GM18907 (cell line): ENCODE measurements around the gene GPR142.

Source experiments
- ATAC-seq: cut with Tn5 transposase; IDR thresholded peaks from one replicate; pipeline ENCODE4 v1.9.1; 2021; ENCODE audit warnings: mild to moderate bottlenecking, moderate library complexity; ENCODE audit not compliant: unreplicated experiment

Gene GPR142

DNA sequence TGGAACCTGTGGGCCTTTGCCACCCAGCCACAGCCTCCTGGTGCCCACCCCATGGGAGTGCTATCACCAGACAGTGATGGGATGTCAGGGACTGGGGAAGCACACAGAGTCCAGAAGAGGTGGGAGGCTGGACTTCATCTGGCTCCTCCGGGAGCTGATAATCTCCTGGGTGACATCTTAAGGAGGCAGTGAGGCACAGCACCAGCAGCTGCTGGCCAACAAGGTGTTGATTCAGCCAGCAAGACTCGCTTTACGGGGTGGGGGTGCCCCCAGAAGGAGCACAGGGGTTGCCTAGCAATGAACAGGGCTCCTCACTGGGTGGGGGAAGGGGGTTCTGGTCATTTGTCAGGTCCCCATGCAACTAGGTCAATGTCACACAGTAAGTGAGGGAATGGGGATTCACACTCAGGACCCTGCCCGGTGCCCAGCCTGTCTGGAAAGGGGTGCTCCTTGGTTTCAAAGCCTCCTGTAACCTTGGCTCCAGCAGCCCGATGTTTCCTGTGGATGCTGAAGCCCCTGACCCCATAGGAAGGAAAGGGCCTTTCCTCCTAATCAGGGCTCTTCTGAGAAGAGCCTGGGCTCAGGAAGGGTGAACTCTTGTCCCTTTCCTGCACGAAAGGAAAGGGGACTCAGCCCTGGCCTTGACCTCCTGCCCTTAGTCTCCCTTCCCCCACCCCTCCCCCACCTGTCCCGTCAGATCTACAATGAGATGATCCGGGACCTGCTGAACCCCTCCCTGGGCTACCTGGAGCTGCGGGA is 23.6 kb upstream of the GPR142 start:
- ATAC-seq = no peak

DNA sequence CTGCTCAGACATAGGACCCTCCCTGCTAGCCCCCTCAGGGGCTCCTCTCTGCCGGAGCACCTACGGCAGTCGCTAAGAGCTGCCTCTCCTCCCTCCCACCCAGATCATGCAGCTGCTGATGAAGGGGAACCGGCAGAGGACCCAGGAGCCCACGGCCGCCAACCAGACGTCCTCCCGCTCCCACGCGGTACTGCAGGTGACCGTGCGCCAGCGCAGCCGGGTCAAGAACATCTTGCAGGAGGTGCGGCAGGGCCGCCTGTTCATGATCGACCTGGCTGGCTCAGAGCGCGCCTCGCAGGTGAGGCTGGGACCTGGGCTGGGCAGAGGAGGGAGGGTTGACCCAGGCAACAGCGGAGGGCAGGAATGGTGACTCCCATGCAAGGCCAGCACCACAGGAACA is 22.6 kb upstream of the GPR142 start:
- no peak for ATAC-seq

DNA sequence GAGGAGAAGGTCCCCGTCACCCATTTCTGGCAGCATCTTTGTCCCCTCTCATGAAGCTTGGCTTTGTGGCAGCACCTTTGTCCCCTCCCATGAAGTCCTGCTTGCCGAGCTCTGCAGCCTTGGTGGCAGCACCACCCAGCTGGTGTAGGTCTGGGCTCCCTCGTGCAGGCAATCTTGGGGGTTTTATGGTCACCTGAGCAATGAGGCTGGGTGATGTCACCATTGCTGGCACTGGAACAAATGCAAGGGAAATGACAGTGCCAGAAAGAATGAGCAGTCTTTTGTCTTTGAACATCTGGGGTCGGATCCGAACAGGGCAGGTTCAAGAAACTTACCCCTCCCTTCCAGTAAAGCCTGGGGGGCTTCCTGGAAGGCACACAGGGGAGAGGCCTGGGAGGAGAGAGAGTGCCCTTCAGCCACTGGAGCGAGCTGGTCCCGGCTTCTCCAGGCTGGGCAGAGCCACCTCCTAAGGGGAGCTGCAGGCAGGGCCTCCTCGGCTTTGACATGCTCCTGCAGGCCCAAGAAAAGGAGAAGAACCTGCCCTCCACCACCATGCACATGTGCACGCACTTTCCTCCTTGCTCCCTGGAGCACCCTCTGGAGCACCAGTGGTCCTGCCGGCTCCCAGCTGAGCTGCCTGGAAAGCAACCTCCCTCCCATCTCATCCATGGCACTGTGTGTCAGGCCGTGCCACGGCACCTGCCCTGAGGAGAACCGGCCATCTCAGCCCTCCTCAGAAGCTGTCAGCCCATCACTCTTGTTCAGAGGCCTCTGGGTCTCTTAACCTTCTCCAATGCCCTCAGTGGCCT is 21.7 kb upstream of the GPR142 start:
- no peak for ATAC-seq

DNA sequence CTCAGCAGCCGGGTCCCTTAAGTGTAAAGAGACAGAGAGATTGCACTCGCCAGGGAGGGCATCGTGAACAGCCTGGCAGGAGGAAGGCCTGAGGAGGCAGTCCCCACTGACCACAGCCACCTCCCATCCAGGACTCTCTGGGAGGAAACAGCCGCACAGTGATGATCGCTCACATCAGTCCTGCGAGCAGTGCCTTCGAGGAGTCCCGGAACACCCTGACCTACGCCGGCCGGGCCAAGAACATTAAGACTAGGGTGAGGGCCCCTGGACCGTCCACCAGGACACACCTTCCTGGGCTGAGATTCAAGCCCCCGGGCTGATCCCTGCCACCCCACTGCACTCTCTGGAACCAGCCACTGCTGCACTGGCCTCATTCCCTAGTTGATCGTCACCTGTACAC is 19.7 kb upstream of the GPR142 start:
- no peak for ATAC-seq

DNA sequence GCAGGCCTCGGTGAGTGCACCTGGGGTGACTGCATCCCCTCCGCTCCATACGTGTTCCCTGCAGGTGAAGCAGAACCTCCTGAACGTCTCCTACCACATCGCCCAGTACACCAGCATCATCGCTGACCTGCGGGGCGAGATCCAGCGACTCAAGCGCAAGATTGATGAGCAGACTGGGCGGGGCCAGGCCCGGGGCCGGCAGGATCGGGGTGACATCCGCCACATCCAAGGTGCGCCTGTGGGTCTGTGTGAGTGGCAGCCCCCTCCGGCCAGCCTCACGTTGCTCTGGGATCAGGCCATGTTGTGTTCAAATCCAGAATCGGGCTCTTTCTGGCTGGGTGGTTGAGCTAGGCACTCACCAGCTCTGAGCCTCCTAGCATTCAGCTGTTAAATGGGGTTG is 18.2 kb upstream of the GPR142 start:
- ATAC-seq = no peak

DNA sequence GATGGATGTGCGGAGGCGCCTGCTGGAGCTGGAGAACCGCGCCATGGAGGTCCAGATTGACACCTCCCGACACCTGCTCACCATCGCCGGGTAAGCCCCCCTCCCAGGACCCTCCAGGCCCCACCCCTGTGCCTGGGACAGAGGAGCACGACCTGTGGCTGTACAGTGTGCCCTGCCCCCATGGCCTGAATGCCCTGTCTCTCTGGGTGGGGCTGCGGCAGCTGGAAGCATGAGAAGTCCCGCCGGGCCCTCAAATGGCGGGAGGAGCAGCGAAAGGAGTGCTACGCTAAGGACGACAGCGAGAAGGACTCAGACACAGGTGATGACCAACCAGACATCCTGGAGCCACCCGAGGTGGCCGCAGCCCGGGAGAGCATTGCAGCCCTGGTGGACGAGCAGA is 16.8 kb upstream of the GPR142 start:
- no peak for ATAC-seq

DNA sequence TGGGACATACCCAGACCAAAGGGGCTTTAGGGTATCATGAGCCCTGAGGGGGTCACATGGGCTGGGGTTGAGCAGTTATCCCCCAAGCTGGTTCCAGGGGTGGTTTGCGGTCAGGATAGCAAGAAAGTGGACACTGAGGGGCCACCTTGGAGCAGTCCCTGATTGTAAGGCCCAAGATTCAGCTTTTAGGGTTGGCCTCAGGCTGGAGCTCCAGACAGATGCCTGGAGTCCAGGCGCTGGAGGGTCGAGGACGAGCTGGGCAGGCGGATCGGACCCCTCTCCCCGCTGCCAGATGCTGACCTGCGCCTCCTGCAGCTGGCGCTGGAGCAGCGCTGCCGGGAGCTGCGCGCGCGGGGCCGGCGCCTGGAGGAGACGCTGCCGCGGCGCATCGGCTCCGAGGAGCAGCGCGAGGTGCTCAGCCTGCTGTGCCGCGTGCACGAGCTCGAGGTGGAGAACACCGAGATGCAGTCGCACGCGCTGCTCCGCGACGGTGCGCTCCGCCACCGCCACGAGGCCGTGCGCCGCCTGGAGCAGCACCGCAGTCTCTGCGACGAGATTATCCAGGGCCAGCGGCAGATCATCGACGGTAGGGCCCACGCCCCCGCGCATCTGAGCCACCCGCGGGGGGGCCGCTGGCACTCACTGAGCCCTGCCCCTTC is 15.6 kb upstream of the GPR142 start:
- no peak for ATAC-seq

DNA sequence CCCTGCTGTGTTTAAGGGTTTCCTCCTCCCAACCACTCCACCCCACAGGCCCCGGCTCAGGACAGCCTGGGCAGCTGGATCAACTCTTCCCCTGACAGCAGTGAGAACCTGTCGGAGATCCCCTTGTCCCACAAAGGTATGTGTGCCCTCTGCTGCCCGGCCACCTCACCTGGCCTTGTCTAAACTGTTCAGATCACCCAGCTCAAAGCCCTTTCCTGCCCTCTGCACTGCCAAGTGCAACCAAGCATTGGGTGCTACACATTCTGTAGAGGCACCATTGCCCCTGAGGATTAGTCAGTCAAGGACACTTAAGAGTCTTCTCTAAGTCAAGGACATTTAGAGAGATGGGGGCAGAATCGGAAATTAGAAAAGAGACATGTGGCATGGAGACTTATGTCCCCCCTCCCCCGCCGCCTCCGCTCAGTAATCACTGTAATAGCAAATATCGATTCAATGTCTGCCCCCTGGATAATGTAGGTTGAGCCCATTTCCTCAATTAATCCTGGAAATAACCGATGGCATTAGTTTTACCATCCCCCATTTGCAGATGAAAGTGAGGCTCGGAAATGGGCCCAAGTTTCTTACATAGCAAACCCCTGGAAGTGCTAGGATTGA is 13.8 kb upstream of the GPR142 start:
- no peak for ATAC-seq

DNA sequence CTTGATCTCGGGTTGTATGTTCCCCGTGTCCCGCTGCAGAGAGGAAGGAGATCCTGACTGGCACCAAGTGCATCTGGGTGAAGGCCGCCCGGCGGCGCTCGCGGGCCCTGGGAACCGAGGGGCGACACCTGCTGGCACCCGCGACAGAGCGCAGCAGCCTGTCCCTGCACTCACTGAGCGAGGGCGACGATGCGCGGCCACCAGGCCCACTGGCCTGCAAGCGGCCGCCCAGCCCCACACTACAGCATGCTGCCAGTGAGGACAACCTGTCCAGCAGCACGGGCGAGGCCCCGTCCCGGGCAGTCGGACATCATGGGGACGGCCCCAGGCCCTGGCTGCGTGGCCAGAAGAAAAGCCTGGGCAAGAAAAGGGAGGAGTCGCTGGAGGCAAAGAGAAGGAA is 13.2 kb upstream of the GPR142 start:
- no peak for ATAC-seq

DNA sequence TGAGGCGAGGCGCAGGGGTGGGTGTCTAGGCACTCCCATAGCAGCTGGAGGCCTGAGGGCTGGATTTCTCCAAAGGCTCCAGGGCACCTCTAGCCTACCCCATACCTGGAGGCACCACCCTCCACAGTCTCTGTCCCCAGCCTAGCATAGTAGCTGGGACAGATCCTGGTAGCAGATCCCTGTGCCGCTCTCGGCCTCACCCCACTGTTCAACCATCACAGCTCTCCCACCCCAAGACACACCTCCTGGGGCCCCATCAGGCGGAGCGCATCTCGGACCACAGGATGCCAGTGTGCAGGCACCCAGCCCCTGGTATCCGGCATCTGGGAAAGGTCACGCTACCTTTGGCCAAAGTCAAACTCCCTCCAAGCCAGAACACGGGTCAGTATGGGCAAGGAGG is 12.7 kb upstream of the GPR142 start:
- ATAC-seq = no peak

DNA sequence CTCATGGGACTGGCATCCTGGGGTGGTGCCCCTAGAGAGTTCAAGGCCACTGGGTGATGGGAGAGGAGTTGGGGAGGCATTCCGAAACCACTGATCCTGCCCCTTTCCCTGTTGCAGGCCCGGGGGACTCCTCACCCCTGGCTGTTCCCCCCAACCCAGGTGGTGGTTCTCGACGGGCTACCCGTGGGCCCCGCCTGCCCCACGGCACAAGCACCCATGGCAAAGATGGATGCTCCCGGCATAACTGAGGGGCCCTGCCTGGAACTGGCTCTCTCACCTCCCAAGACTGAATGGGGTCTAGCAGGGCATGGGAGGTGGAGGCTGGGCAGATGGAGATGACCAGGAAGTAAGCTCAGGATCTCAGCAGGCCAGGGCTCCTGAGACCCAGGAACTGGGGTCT is 12.2 kb upstream of the GPR142 start:
- ATAC-seq = no peak

DNA sequence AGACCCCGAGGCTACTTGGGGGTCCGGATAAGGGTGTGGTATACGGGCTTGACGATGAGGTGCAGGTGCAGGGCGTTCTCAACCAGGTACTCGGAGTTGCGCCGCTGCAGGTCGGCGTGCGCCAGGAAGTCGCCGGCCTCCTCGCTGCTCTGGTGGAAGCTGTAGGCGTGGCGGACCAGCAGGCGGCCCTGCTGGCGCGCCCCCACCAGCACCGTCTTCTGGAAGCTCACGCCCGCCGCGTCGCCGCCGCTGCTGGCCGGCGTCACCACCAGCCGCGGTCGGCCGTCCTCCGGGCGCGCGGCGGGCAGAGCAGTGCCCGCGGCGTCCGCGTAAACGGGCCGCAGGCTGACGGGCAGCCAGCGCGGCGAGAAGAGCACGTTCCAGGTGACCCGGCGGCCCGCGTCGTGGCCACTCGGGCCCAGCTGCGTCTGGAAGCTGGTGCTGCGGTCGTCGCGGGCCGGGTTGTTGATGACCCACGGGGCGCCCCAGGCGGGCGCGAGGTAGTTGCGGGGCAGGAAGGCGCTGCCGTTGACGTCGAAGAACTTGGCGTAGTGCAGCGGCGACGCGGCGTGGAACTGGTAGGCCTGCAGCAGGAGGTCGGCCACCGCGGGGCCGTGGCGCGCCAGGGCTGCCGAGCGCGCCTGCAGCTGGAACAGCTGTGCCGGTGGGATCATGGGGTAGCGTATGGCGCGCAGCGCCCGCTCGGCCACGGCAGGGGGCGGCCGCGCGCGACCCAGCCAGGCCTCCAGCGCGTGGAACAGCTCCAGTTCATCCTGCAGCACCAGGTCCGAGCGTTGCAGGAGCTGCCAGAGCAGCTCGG is 10.4 kb upstream of the GPR142 start:
- ATAC-seq = no peak

DNA sequence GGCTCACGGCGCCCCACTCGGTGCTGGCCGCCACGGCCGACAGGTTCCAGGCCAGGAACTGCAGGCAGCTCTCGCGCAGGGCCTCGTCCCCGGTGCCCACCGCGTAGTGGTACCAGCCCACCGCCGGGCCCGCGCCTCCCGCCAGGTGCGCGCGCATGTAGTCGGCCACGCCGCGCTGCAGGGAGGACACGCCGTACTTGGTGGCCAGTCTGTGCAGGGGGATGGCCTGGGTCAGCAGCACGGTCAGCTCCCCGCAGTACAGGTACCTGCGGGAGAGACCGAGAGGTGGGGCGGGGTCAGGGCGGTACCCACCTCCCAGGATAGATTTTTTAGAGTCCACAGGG is 9.9 kb upstream of the GPR142 start:
- ATAC-seq = no peak

DNA sequence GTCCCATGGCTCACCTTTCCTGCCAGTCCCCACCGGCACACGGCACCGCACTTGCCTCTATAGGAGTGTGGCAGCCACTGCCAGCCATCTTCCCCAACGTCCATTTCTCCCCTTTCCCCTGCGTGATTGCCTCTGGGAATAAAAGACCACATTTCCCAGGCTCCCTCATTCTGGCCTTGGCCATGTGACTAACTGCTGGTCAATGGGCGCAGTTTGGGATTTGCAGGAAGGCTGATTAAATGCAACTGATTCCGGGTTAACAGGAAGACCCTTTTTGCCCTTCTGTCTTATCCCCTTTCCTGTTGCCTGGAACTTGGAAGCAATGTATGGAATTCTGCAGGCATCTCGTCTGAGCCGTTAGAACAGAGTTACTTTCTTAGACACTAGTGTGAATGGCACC is 8.6 kb upstream of the GPR142 start:
- ATAC-seq = no peak

DNA sequence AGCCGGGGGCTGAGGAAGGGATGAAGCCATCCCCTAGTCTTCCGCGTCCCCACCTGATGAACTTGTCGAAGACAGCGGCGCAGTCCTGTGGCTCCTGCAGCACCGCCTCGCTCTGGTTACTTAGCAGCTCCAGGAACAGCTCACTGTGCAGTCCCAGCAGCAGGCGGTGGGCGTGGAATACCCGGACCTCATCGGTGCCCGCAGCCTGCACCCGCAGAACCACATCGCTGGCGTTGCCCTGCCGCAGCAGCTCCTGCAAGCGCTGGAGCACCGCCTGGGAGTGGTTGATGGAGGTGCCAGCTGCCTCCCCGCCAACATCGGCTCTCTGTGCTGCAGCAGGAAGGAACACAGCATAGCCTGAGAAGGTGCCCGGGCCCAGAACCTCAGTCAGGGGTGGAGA is 7.4 kb upstream of the GPR142 start:
- no peak for ATAC-seq

DNA sequence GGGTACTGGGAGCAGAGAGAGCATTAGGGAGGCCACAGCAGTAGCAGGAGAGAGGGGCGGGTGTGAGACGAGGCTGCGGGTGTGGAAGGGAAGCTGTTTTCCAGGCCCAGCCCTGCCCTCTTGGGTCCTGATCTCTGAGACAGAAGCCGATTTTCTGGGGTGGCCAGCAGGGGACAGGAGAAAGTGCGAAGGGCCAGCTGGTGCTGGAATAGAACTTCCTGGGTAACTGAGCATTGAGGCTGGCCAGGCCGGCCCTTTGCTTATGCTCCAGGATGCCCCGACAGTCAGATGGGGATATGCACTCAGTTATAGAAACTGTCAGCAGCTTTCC is 6.4 kb upstream of the GPR142 start:
- ATAC-seq = no peak

DNA sequence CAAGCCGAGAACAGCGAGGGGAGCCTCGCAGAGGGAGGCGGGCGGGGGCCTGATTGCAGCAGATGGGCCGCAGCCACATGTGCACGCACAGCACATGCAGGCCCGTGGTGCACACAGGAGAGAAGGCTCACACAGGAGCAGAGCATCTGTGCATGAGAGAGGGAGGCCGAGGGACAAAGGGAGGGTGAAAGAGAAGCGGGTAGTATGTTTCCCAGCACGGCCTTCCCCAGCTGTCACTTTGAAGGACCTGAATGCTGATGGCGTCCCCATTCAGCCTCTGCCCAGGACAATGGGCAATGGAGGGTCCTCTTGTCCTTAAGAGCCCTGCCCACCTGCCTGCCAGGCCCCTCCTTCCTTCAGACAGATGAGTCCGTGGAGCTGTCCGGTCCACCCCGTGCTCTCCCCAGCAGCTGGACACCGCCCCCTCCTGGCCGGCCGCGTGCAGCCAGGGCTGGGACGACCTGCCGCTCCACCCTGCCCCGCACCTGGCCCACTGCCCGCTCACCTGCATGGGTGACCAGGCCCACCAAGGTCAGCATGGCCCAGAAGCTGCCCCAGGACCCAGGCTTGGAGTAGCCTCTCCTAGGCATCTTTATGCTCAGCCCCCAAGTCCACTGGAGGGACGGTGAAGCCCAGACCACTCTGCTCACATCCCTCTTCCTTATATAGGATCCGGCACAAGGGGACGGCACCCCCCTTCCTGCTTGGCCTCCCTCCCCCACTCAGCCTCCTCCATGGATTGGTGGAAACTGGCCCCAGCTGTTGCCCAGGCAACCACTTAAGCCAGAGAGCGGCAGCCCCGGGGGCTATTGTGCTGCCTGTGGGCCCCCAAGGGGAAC is 5.9 kb upstream of the GPR142 start, which contains the start of gene BTBD17:
BTBD17 (minus strand) TSS at position 639 of the 839 bp plus-strand sequence; CDS start at position 590, 49 bp downstream.
- ATAC-seq = no peak

DNA sequence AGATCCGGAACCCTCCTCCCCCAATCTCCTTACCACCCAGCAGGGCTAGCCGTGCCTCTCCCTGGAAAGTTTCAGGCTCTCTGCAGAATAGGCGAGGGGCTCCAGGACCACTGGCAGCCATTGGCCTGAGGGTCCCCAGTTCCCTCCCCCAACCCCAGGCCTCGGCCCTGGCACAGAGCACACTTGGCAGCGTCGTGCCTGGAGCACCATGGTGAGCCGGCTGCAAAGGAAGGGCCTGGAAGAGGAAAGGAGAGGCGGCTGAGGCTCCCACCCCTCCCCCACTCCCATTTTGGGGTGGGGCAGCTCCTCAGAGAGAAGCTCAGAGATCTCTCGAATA is 5.3 kb upstream of the GPR142 start:
- ATAC-seq = no peak

DNA sequence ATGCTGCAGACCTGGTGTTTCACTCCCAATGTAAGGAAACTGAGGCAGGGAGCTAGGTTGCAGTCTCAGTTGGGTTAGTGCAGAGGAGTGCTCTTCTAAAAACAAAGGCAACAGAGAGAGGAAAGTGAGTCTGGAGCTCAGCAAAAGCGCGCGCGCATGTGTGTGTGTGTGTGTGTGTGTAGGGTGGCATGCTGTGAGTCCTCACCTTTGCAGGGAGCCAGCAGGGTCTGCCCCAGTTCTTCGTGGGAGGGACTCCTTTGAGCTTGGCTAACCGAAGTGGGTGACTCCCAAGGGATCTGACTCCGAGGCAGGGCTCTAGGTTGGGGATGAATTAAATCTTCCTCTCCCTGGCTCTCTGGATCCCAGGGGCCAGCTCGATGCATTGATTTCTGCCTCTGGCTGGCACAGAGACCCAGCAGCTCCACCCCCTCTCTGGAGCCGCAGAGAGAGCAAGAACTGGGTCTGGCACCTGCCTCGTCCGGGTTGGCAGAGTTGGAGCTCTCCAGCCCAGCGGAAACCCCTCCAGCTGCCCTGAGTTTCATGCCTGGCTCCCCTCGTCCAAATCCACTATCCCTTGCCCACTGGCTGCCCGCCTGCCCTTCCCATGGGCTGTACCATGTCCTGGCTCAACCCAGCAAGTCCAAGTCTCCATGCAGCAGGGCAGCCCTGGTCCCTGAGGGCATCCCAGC is 4.4 kb upstream of the GPR142 start:
- no peak for ATAC-seq
